Cardiac fibroblast (primary cell): ENCODE measurements around the gene SERPINA1.

Experiments
- DNase-seq, 2 donors: peaks; one replicate each; pipeline versions ENCODE4 v3.0.0 to v3.0.0-alpha.2; 2010; ENCODE audit warnings: low read depth in 2 of 2
- H3K4me3 ChIP-seq, 2 donors: replicated peaks in 1 of 2; 1 replicate in 1 of 2; 2 replicates in 1 of 2; pipeline ENCODE4 v1.5.1; 2011; ENCODE audit warnings: low read depth in 2 of 2, low read length in 2 of 2, mild to moderate bottlenecking in 2 of 2, moderate library complexity in 1 of 2
- CTCF ChIP-seq: IDR thresholded peaks from one replicate; pipeline ENCODE4 v1.5.1; 2011; ENCODE audit warnings: low read depth, mild to moderate bottlenecking, low read length, inconsistent platforms

The SERPINA1 gene

DNA sequence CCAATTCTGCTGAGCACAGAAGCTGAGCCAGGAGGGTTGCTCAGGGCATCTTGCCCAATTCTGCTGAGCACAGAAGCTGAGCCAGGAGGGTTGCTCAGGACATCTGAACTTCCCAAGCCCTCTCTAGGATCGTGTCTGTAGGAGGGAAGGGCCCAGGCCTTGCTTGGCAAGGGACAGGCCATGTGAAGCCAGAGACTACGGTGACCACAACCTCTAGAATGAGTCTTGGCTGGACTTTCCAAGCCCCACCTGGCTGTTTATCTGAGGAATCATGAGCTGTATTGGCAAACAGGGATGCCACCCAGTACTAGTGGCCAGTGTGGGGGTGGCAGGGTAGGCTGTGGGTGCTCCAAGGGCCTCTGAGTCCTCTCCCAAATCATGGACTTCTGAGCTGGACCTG is 57.5 kb downstream of the SERPINA1 start:
- no peak overlapping the region for H3K4me3 ChIP-seq
- DNase-seq, result no peak
- no peak for TF ChIP-seq CTCF

- no peak overlapping the region for H3K4me3 ChIP-seq
- TF ChIP-seq CTCF, result no peak
- DNase-seq, result no peak
Observed at GRCh38 chr14:94330432-94330831, 58.0 kb downstream of the SERPINA1 start.

GRCh38 chr14:94329857-94330256 is 58.5 kb downstream of the SERPINA1 start:
- no peak for DNase-seq
- no peak for TF ChIP-seq CTCF
- no peak overlapping the region for H3K4me3 ChIP-seq

DNA sequence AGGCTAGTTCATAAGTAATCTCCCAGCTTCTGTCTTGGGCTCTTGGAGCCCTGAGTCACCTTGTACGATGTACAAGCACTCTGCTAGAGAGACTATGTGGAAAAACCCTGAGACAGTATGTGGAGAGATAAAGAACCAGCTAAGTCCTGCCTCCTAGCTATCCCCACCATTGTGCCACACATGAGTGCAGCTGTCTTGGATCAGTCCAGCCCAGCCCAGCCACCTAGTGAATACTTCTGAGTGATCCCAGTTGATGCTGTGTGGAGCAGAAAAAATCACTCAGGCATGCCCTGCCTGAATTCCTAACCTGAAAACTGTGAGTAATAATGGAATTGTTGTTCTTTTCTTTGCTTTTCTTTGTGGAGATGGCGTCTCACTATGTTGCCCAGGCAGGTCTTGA is 60.2 kb downstream of the SERPINA1 start:
- no peak for DNase-seq
- TF ChIP-seq CTCF, result no peak
- H3K4me3 ChIP-seq, result no peak overlapping the region
